GM18511 (cell line): ENCODE measurements around the gene KNDC1.
"Not testable (repeated sequence)": the region's sequence is repeated elsewhere in the genome, so short reads cannot be mapped to it uniquely, and the experiment has no call there.

Source experiments
- ATAC-seq: cut with Tn5 transposase; IDR thresholded peaks from one replicate; pipeline ENCODE4 v1.9.1; 2021; ENCODE audit warnings: mild to moderate bottlenecking, moderate library complexity; ENCODE audit not compliant: unreplicated experiment

The KNDC1 gene

DNA sequence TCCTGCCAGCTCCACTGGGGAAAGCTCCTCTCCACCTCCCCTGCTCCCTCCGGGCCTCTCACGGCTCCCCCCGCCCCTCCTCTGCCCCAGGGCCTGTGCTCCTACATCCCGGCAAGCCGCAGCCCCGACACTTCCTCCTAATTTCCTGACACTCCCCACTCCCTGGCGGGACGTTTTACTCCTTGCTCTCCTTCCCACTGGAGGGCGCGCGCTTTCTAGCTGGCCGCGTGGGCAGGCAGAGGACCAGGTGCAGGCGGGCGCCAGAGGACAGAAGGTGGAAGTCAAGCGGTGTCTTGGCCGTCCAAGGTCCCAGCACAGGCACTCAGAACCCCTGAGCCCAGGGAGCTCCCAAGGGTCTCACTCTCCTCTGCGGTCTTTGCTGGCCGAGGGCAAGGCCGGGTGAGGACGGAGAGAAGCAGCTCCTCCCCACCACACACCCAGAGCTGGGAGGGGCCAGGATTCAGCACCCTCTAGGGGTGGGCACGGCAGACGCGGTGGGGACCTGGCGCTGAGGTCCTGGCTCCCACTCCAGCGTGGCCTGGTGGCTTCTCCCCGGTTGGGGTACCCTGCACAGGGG, 97.6 kb downstream of the KNDC1 start:
- ATAC-seq = no peak

DNA sequence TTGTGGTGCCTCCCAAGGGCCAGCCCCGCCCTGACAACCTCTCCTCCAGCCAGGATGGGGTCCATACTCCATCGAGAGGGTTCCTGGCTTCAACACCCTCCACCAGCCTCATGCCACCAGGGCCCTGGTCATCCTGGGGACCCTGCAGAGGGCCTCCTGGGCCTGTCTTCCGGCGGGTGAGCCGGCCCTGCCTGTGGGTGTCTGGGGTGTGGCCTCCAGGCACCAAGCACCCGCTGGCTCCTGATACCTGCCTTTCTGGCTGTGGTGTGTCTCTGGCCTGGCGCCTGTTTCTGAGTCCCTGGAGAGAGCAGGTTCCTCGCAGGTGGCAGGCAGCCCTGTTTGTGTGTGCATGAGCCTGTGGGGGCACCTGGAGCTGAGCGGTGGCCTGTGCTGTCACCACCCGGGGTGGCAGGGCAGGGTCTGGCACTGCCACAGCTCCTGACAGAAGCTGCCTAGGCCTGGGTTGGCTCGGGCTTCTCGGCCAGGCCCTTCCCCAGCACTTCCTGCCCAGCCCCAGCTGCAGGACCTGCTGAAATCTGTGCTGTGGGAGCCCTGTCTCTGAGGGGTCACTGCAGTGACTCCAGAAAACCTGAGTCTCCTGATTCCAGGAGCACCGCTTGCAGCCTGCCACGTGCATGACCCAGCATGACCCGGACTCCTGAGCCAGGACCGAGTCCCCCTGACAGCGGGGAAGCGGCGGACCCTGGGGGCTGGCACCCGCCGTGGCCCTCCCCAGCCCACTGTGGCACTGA, 98.2 kb downstream of the KNDC1 start:
- ATAC-seq = no peak

DNA sequence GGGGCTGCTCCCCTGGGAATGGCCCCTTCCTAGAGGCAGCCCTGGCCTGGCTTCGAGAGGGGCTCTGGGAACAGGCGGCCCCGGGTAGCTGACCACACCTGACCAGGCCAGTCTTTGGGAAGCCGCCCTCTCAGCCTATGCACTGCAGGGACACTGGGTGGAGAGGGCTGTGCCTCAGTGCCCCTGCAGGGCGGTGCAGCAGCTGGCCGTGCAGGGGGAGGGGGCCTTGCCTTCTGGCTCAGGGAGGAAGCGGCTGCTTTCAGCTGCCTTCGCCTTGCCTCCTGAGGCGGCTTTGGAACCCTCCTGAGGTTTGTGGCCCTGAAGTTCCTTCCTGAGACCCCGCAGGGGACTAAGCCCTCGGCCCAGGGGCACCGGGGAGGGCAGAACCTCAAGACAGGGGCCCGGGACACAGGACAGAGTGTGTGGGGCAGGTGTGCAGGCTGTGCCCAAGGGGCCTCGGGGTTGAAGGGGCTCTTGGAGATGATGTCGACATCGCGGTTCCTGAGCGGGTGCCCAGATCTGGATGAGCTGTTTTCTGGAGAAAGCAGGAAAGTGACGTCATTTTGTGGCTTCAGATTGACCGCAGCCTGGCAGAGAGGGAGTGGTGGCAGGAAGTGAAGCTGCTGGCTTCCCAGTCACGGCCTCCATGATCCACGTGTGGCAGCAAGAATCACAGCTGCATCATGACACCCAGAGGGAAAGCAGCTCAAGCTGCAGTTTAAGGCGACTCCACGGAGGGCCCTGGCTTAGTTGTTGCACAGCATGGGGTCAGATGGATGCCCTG, 99.0 kb downstream of the KNDC1 start:
- ATAC-seq = no peak

DNA sequence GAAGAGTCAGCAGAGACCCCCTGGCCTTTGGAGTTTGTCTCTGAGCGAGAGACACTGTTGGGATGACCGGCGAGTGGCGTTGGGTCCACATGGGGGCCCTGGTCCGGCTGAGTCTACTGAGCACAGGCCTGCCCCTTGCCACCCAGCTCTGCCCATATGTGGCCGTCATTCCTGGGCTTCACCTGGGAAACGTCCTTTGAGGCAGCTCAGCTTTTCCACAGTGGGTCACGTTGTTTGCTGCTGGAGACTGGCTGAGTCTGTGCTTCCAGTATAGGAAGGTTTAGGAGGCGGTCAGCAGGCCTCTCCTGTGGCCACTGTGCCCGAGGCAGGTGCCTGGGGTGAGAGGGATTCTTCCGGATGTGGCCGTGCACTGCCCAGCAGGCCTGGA, 99.6 kb downstream of the KNDC1 start:
- no peak for ATAC-seq

DNA sequence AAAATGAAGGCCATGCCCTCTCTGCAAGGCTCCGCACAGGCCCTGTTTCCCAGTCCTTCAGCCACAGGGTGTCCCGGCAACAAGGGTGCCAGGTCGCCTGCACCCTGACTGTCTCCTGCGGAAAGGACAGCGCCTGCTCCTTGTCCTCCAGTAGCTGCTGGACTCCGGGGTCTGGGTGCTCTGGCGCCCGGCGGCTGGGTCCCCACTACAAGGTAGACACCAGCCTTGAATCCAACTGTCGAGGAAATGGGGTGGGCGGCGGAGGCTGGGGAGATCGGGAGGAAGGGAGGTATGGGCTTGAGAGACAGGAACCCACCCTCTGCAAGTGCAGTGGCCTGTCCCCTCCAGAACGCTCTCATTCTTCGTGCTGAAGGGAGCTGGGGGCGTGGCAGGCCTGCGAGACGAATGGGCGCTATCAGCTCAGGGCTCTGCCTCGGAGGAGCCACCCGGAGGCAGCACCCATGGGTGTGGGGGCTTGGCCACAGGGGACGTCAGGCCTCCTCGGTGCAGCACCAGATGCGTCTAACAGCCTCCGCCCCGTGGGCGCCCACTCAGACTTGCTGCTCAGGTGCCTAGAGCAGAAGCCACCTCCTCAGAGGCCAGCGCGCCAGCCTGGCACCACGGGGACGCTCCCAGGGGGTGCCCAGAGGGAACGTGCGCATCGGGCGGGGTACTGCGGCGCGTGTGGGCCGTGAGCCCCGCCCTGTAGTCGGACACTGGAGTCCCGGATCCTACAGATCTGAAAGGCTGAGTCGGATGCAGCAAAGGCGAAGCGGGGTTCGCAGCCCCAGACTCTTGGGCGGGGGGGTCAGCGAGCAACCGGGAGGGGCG, 101.1 kb downstream of the KNDC1 start:
- peak; percentile 55 for ATAC-seq

GRCh38 chr10:133261726-133262325, 101.8 kb downstream of the KNDC1 start:
- peak; percentile 52 for ATAC-seq

DNA sequence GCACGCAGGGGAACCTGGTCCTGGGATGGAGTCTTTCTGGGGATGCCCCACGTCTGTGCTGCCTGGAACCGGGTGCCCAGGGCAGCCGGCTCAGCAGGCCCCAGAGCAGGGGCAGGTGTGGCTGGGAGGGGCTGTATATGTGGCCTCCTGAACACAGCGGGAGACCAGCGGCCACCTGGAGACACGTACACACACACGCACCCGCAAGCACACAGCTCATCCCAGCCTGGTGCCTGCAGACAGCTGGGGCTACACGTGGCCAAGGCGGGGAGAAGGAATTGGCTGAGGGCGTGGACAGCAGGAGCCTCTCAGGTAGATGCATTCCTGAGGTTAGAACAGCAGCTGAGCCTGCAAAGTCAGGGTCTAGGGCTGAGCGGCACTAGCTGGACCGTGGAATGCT, 102.7 kb downstream of the KNDC1 start:
- no peak for ATAC-seq

GRCh38 chr10:133263674-133264073, 103.7 kb downstream of the KNDC1 start:
- ATAC-seq = no peak

DNA sequence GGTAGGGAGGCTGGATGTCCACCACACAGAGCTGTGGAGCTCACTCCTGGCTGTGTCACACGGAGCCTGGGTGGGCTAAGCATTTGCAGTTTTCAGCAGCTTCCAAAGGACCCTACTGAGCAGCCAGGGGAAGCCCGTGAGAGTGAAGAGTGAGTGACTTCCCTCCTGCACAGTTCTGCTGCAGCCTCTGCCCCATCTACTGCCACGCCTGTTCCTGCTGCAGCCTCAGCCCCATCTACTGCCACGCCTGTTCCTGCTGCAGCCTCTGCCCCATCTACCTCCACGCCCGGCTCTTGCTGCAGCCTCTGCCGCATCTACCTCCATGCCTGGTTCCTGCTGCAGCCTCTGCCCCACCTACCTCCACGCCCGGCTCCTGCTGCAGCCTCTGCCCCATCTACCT, 104.4 kb downstream of the KNDC1 start:
- no peak for ATAC-seq

DNA sequence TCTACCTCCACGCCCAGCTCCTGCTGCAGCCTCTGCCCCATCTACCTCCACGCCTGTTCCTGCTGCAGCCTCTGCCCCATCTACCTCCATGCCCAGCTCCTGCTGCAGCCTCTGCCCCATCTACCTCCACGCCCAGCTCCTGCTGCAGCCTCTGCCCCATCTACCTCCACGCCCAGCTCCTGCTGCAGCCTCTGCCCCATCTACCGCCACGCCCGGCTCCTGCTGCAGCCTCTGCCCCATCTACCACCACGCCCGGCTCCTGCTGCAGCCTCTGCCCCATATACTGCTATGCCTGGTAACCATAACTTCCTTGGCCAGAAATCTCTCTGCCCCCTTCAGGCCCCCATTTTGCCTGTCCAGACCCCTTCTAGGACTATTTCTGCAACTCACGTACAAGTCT, 105.0 kb downstream of the KNDC1 start:
- not testable (repeated sequence) for ATAC-seq

DNA sequence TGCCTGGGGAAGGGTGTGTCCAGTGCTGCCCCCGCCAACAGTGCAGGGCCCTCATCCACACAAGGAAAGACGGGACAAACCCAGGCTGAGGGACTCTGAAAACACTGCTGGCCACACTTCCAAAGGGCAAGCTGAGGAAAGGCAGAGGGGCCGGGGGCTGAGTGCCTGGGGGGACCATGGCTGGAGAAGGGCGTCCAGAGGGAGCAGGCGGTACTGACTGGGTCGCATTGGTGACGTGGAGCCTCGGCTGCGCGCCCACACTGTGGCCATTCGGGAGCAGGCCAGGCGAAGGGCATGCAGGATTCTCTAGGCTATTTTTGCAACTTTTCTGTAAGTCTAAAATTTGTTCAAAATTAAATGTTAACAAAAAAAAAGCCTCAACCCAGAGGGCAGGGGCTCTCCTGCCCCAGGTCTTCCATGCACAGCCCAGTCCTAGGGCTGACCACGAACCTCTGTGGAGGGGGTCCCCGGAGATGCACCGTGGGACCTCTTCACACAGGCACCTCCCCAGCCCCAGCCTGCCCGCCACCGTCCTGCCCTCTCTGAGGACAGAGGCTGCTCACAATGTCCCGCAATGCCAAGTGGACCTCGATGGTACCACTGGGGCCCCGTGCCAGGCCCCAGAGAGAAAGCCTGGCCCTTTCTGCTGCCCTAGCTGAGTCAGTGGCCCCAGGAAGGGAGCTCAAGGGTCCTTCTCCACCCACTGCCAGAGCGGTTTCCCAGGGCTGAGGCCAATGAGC, 106.2 kb downstream of the KNDC1 start:
- ATAC-seq = no peak

GRCh38 chr10:133267293-133267692, 107.3 kb downstream of the KNDC1 start:
- no peak for ATAC-seq

GRCh38 chr10:133267829-133268228, 107.8 kb downstream of the KNDC1 start:
- ATAC-seq = no peak

DNA sequence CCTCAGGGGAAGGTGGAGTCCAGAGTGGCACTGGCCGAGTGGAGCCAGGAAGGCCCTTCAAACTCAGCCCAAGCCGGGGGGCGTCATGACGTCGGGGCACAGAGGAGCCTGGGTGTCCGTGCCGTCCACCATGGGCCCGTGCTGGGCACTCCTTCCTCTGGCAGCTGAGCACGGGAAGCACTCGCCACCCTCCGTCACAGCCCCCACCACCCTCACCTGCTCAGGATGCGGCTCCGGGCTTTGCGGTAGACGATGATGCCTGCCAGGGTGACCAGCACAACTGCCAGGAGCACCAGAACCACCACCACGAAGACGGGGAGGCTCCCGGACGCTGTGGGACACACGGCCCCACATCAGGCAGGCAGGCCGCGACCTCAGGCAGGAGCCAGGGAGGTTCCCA, 108.5 kb downstream of the KNDC1 start:
- ATAC-seq = no peak

DNA sequence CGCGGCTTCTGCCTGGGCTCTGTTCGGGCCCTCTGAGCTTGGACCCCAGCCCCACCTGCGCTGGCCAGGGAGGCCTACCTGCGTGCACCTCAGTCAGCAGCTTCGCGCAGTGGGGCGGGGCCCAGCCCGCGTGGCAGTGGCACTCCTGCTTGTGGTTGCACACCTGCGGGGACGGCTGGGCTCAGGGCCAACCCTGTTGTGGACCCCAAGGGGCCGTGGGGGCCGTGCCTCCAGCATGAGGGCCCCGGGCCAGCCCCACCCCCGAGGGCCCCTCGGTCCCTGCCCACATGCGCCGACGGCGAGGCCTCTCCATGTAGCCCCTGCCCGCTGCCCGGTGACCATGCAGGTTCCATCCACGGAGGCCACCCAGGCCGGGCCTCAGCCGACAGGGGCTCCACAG, 109.3 kb downstream of the KNDC1 start:
- no peak for ATAC-seq

DNA sequence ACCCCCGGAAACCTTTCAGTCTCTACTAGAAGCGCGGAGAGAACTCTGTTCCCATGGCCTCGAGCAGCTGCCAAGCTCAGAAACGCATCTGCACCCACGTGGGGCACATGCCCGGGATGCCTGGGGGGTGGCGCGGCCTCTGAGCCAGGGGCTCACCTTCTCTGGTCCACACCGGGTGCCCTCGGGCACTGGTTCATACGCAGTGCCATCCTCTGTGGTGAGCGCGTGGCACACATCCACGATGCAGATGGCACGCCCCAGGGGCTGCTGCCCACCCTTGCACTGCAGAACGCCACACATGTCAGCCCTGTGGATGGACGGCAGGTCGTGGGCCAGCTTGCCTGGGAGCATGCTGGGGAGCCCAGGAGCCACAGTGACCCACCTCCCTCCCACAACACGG, 110.2 kb downstream of the KNDC1 start:
- no peak for ATAC-seq

DNA sequence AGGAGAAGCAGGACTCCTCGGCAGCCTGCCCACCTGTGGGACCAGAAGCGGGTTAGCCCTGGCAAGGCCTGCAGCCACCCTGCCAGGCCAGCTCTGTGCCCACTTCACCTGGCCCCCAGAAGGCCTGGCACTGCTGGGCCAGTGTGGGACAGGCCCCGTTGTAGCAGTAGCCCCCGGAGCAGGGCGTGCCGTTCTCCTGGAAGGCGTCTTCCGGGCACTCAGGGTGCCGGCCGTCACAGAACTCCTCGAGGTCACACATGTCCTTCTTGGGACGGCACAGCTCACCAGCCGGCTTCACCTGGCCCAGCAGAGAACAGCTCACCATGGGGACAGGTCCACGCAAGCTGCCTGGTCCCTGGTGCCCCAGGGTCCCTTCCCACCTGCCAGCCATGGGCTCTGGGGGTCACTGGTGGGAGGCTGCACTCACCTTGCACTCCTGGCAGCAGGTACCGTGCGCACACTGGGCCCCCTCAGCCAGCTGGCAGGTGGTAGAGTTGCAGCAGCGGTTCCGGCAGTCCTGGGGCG, 110.8 kb downstream of the KNDC1 start:
- ATAC-seq = no peak

GRCh38 chr10:133271521-133272300, 111.7 kb downstream of the KNDC1 start:
- no peak for ATAC-seq

DNA sequence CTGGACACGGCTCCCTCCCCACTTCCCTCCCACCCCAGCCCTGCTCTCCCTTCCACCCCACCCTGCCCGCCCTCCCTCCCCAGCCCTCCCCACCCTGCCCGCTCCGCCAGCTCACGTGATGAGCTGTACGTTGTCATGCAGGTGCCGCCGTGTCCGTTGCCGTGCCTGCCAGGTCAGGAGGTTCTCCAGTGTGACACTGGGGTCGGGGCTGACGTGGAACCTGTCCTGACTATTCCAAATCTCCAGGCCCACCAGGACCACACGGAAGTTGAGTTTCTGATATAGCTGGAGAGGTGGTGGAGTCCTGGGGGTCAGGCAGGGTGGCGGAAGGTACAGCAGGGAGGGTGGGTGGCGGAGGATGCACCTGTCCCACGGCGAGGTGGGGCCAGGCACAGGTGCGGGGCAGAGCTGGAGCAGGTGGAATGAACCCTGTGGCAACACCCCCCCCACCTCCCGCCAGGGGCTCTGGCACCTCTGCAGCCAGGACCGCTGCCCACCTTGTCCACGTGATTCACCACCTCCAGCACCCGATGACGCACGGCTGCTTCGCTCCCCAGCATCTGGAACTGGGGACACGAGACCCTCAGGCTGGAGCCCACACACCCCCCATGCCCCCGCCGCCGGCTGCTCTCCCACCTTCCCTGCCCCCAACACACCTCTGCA, 112.4 kb downstream of the KNDC1 start:
- no peak for ATAC-seq
